Stimulated activated CD4-positive, alpha-beta T cell treated with anti-CD3 and anti-CD28 coated beads, Interleukin-1b, Interleukin-23, amount 100 ng/mL, for 48 hours (primary cell): Measurements from ENCODE around the gene STK25.
"Not testable (repeated sequence)": the region's sequence is repeated elsewhere in the genome, so short reads cannot be mapped to it uniquely, and the experiment has no call there.

Source experiments
- DNase-seq: peaks from one replicate; pipeline ENCODE4 v3.0.0-alpha.2; 2020

STK25 gene

DNA sequence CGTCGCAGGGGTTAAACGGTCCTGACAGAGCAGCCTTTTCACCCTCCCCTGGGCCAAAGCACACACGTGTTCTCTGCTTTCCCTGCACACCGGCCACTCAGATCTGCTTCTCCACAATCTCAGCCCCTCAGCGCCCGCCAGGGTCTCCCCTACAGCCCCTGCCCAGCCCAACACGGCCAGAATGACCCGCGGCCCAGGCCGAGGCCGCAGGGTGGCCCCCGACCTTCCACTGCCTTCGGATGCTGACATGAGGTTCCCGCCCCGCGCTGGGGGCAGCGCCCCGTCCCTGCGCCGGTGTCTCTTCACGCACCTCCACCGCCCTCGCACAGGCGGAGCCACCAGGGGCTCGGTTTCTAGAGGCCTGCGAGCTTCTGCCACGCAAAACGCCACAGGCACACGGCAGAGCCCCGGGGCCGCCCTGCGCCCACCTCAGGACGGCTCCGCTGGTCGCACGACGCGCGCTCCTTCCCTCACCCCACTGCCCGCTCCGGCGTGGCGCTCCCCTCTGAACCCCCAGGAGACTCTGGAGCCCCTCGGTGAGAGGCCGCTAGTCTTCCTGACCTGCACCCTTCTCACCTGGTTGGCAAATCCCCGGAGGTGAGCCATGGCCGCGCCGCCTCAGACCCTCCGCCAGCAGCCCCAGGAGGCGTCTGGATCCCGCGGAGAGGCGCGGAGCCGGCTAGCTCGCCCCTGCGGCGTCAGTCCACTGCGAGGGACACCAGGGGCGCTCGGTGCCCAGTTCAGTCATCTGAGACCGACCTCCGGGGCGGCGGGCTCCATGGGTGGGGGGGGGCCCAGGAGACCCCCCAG, 749 bp downstream of the STK25 start:
- peak; percentile 36 for DNase-seq

DNA sequence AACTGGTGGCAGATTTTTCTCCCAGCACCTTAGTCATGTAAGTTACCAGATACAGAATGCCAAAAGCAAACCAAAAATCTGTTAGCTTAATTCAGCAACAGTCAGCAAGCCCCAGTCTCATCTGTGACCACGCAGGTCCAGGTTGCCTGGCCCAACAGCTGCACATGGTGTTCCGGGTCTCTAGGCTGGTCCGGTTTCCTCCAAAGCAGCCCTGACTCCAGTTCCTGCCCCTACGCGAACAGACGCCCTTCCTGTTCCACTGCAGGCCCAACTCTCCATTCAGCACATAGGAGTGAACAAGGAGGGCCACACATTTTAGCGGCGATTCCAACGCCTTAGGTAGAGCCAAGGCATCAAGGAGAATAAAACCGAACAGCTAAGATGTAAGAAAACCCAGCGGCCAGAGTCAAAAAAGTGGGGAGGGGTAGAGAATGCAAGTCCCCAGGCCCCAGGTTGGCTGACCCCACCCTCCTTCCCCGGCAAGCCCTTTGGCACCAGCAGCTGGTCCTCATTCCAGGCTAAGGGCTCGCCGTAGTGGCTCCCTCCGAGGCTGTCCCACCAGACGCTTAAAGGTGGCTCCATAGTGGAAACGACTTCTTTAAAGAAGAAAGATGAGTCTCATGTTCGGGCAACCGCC, 1.5 kb downstream of the STK25 start:
- DNase-seq, result no peak

DNA sequence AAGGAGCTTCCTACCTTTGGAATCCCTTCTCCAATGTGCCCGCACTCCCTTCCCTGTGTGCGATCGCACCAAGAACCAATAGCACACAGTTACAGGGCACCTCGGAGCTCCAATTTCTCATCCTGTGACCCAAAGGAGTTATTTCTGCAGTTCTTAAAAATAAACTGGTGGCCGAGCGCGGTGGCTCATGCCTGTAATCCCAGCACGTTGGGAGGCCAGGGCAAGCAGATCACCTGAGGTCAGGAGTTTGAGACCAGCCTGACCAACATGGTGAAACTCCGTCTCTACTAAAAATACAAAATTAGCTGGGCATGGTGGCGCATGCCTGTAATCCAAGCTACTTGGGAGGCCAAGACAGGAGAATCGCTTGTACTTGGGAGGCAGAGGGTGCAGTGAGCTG, 2.1 kb downstream of the STK25 start:
- not testable (repeated sequence) for DNase-seq

DNA sequence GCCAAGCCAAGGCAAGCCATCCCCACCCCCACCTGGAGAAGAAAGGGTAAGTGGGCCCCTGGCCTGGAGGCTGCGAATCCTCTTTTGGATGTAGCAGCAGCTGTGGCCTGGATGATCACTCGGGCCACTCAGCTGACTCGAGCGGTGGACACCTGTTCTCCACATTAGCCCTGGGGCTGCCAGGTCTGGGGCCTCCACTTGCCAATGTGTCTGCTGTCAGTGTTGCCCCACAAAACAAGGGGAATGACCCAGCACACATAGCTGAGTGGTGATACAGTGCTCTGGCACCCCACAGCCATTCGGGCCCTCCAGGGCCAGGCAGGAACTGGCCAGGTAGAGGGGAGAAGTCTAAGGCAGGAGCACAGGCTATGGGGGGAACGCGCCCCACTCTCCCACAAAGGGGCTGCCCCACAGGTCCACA, 2.6 kb downstream of the STK25 start:
- DNase-seq, result no peak

DNA sequence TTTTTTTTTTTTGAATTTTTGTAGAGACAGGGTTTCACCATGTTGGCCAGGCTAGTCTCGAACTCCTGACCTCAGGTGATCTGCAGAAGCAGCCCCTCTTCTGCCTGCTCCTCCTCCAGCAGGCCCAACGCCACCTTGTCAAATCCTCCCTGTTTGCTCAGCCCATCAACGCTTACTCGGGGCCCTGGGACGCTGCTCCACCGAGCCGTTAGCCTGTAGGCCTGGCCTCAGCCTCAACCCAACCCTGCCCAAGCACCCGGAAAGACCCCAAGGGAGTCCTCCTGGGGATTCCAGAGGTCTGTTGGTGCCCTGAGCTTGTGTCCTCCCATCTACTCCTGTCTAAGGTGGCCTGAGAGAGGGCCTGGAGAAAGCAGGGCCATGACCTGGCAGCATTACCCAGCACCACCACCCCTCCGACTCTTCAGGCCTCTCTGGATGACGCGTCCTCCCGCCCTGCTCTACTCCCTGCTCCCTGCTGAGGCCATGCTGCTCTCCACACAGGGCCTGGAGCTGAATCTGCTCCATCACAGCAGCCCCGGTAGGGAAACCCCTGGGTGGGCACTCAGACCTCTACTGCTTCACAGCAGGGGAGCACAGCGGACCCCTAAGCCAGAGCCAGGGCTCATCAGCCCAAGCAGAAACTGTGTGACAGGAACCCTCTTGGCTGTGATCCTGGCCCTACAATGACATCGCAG, 3.2 kb downstream of the STK25 start:
- DNase-seq, result no peak

DNA sequence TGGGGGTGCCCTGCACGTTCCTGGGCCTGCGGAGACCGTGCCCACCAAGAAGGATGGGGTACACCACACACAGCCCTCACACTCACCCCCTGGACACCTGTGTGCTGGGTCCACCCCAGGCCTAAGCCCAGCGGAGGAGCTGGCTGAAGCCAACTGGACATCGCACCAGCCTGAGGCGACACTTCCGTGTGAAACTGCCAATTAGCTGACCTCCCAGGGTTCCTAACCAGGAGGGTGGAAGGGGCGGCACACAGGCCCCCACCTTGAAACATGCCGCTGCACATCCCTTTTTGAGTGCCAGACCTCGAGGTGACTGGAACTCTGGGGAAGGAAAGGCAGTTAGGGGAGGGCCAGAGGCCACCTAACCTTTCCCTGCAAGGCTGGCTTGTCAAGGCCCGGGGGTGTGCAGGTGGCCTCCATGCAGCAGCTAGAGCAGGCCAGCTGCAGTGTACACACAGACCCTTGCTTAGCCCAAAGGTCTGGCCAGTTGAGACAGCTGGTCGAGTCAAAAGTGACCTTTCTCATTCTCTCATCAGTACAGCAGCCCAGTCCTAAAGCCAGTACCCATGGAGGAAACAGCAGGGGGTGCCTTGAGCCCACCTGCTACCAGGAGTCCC, 4.5 kb downstream of the STK25 start:
- DNase-seq, result no peak

DNA sequence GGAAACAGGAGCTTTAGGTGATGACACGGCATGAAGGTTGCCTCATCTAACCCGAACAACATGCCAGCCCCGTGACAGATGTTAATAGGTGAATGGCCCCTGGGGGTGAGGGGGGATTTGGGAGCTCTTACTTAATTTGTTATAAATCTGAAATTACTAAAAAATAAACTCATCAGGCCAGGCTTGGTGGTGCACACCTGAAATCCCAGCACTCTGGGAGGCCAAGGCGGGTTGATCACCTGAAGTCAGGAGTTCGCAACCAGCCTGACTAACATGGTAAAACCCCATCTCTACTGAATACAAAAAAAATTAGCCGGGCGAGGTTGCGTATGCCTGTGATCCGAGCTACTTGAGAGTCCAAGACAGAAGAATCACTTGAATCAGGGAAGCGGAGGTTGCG, 6.1 kb downstream of the STK25 start:
- no peak for DNase-seq

DNA sequence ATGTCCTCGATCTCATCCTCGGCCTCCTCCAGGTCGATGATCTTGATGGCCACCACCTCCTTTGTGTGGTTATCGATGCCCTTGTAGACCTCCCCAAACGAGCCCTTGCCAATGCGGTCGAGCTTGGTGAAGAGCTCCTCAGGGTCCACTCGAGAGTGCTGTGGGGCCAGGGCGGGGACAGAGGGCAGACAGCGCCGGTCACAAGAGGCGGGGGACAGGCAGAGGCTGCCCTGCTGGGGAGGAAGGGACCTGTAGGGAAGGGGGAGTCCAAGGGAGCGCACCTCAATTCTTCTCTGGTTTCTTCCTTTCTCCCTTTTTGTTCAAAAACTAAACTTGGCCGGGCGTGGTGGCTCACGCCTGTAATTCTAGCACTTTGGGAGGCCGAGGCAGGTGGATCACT, 6.8 kb downstream of the STK25 start:
- DNase-seq, result no peak

DNA sequence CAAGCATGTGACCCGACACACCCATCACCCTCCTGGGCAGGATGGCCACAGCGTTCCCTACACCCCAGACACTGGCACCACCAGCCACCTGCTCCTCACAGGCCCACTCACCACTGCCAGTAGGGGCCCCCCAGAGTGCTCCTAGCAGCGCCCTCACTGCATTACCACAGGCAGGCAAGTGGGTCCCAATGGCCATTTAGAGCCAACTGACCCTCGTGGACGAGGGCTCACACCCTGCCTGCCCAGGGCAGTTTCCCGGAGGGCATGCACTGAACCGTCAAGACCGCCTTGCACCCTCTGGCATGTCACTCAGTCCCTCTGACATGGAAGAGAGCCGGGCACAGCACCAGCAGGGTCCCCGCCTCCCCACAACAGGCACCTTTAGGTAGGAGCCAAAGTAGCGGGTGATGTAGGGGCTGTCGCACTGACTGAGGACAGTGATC, 7.3 kb downstream of the STK25 start:
- no peak for DNase-seq

DNA sequence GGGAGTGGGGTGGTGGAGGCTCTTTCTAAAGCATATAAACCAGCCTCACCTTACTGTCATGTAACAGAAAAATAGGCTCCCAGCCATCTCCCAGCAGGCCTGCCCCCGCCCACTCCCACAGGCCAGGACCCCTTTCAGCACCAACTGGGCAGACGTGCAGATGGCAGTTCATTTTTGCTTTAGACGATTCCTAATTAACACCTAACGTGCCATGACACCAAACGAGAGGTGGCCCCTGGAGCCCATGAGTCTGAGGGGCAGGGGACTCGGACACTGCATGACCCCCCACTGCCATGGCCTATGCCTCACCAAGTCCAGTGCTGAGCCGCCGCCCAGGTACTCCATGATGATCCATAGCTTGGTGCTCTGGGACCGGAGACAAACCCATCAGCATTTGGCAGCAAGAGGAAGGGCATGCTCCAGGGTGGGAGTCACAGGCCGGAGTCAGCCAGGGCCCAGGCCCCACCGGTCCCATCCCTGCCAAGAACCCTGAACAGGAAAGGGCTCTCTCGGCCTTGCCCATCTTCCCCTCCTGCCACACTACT, 7.9 kb downstream of the STK25 start:
- DNase-seq, result no peak

DNA sequence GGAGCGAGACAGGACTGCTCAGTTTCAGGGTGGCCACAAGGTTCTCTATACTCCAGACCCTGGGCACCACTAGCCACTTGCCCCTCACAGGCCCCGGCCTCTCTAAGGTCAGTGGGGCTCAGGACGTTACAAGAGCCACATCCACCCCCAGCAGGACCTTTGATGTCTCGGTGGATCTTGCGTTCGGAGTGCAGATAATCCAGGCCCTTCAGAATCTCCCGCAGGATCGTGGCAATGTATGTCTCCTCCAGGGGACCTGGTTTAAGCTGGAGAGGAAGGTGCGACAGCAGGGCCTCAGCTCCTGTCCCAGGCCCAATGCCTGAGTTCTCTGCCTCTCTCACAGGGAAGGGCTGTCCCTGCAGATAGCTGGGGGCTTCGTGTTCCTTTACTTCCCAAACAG, 8.4 kb downstream of the STK25 start:
- DNase-seq, result no peak

DNA sequence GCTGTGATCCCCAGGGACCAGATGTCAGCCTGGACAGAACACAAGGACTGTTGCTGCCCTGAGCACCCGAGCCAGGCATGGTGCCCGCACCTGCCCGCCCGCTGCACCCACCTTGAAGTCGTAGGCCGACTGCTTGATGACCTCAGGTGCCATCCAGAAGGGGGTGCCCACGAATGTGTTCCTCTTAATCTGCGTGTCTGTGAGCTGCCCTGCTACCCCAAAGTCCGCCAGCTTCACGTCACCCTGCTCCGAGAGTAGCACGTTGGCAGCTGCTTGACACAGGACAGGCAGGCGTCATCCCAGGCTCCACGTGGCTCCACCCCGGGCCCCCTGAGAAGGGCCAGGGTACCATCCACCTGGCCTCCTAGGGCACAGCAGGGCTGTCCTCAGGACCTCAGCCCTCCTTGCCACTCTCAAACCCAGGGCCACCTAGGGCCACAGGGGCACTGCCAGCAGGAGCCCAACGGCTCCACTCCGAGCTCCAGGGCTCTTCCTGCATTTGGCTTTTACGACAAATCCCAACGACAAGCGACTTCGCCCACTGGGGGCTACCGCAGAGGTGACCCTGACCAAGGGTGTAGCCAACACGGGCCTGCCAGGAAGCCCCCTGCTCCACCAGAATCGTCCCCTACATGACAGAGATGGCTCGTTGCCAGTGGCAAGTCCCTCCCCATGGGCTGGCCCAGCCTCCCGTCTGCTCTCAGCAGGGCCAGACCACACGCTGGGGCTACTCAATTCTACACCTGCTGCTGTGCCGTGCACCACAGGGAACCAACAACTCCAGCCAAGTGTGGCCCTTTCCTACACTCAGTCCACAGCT, 9.0 kb downstream of the STK25 start:
- DNase-seq, result no peak

DNA sequence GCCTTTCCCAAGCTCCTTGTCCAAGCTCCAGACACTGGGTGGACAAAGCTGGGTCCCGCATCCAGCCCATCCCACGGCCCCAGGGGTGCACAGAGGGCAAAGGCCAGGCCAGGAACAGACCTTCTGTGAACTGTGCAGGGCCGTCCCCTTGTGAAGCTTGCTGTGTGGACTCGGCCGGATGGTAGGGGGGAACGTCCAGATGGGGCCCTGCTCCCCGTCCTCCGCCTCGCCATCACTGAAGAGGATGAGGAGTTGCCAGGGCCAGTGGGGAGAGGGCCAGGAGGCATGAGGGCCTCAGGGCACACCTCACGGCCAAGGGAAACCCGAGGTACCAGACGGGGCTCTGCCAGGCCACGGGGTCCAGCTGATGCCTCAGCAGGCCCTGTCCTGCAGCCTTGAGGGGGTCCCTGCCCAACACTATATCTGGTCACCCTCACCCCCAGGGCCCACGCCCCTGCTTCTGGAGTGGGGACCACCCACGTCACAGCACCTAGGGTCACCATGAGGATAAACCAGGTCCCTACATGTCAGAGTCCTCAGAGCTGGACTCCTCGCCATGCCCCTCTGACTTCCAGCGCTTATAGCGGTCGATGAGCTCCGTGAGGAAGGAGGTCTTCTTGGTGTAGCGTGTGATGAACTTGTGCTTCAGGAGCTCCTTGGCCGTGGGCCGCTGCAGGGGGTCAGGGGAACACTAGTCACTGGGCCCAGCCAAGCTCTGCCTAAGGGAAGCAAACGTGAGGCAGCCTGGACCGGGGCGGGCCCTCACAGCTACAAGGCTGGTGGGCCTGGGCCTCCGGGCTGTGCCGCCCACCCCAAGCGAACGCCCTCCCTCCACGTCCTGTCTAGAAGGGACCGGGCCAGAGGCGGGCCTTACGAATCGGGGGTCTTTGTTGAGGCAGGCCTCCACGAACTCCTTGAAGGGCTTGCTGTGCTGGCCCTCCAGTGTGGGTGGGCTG, 10.0 kb downstream of the STK25 start:
- DNase-seq, result no peak

DNA sequence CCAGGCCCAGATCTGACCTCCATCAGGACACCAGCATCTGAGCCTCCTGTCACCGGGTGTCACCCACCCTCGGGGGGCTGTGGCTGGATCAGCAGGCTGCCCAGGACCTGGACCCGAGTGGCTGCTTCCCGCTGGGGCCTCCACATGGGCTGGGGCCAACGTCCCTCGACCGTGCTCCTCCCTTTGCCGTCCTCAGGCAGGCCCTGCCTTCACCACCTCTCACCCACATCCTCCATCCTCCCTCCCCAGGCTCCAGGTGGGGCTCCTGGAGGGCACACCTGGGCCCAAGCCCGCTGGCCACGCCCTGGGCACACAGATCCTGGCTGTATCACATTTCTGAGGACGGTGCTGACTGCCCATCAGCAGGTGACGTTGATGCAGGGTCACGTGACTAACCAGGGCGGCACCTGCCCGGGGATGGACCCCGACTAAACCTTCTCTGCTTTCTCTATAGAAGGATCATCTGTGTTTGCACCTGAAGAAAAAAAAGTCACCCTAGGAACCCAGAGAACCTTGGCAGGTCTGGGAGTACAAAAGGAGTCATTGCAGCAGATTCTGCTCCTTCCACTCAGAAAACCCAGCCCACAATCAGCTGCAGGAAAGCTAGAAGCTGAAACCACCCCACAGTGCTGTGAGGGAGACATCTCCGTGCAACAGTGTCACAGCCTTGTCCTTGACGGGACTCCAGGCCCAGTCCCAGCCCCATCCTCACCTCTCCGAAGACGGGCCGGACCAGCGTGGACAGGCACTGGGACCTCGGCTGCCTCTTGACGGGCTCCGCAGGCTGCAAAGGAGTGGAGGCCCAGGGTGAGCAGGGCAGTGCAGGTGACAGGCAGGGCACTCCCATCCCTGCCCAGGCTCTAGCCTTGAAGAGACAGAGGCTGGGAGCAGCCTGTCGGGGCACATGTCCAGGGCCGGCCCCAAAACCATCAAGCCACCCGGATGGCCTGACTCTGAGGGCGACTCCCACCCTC, 11.2 kb downstream of the STK25 start:
- no peak for DNase-seq

DNA sequence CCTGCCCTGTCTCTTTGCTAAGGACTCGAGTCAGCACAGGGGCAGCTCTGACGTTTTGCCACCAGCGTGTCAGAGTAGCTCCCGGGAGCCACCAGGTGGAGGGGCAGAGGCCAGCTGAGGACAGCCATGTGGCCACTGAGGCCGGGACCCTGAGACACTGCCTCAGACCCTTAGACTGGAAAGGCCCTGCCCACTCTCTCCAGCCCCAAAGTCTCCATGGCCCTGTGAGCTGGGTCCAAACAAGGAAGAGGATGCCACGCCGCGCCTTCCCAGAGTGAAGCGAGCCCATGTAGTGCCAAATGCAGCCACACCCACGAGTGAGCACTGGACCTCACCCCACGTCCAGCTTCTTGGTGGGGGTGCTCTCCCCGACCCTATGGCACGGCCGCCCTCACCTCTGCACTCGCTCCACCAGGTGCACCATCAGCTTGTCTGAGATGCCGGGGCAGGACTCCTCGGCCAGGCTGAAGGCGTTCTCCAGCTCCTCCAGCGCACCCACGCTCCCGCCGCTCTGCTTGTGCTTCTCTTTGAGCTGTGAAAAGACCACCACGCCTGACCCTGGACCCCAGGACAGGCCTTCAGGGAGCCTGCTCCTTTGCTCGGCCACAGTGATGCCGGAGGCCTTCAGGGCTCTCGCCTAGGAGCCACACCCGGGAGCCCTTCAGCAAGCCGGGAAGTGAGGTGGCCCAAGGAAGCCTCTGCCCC, 12.2 kb downstream of the STK25 start:
- no peak for DNase-seq

DNA sequence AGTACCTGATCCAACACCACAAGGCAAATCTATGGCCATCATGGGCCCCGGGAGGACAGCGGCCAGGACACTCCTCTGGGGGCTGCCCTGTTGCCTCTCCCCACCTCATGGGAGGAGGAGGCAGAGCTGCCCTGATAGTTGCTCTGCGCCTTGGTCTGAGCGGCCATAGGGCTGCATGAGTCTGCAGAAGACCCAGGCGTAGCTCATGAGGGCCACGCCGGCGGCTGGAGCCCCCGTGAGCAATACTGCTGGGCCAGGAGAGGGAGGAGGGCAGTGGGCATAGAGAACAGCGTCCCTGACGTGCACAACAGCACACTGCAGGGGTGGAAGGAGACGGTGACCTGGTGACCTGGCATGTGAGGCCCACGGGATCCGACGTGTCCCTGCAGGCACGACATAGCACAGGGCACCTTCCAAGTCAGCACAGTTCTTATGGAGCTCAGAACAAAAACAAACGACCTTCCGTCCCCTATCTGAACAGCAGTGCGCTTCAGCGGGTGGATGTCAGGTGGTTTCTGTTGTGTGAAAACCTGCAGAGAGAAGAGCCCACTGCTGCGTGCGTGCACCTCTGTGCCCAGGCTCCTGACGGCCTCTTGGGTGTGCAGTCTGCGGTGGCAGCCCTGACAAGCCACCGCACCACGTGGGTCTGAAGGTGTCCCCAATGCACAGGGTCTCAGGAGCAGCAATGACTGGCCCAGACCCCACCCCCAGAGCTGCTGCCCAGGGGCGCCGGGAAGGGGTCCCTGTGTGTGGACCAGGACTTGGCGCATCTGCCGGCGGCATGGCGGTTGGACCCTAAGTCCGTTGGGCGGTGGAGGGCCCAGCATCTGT, 13.0 kb downstream of the STK25 start:
- no peak for DNase-seq

DNA sequence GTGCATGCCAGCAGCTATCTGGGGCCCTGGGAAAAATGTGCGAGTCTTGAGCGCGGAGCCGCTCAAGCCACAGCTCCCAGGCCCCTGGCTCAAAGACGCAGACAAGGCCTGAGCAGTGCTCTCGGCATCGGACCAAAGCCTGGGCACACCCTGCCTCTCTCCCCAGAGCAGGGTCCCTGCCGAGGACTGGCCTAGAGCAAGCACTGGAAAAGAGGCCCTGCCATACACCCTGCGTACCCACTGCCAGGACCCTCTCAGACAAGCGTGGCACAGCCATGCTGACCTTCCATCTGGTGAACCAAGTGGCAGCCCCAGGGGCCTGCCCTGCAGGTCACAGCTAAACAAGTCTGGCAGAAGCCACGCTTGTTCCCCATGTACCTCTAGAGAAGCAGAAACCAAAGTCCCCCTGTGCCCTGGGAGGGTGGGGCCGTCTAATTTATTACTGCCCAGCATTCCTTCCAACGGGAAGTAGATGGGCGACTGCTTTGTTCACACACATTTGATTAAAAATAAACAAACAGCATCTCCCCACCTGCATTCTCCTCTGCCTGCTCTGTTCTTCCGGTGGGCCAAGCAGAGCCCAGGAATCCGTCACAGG, 14.0 kb downstream of the STK25 start:
- no peak for DNase-seq

DNA sequence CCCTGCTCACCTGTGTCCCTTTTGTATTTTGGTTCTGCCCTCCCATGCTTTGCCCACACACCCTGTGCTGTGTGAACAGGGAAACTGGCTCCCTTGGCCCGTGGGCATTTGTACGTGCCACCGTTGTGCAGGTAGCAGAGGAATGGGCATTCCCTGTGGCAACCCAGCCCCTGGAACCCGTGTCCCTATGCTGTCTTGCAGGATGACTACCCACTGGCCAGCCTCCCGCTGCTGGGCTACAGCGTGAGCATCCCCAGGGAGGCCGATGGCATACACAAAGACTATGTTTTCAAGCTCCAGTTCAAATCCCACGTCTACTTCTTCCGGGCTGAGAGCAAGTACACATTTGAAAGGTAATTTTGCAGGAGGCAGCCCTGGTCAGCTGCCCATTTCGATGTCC, 15.3 kb downstream of the STK25 start:
- no peak for DNase-seq
